Left lung (tissue), 10 donors: ENCODE measurements around the gene ARHGAP5. TPM values are rescaled to one million over a fixed set of nuclear protein-coding genes. Genes with fewer than 3 reads are reported as not detected.

Source experiments
- ATAC-seq: fragments of 200-7000 bp; cut with Tn5 transposase; one replicate; pipeline ENCODE4 v1.9.1; 2020; ENCODE audit warnings: moderate library complexity
- DNase-seq, 4 donors: peaks; one replicate each; pipeline ENCODE4 v3.0.0-alpha.2; 2013 to 2020
- H3K27ac ChIP-seq, 2 donors: fragments of 200-600 bp; sonication (generic) in 1 of 2; one replicate each; pipeline versions ENCODE4 v1.5.0 to v1.8.0; 2020 to 2021
- H3K27me3 ChIP-seq, 2 donors: fragments of 200-600 bp; sonication (generic) in 1 of 2; one replicate each; pipeline versions ENCODE4 v1.5.0 to v1.8.0; 2020 to 2021
- H3K36me3 ChIP-seq, 2 donors: fragments of 200-600 bp; sonication (generic) in 1 of 2; one replicate each; pipeline versions ENCODE4 v1.5.0 to v1.8.0; 2020 to 2021
- H3K4me1 ChIP-seq, 2 donors: fragments of 200-600 bp; one replicate each; pipeline ENCODE4 v1.8.0; 2021
- H3K4me3 ChIP-seq, 2 donors: fragments of 200-600 bp; sonication (generic) in 1 of 2; one replicate each; pipeline versions ENCODE4 v1.5.0 to v1.8.0; 2020 to 2021; ENCODE audit warnings: mild to moderate bottlenecking in 1 of 2
- H3K9me3 ChIP-seq, 2 donors: fragments of 200-600 bp; sonication (generic) in 1 of 2; one replicate each; pipeline versions ENCODE4 v1.5.0 to v1.8.0; 2020 to 2021
- CTCF ChIP-seq, 2 donors: fragments of 200-600 bp; sonication (generic) in 1 of 2; IDR thresholded peaks; one replicate each; pipeline versions ENCODE4 v1.5.0 to v1.8.0; 2021; ENCODE audit warnings: antibody characterized with exemption in 2 of 2
- intact Hi-C, 2 donors: fragments of 100-400 bp; cut with DNase I; formaldehyde crosslinking; loops; one replicate each; pipeline versions ENCODE4 v1.11.2 to v1.14.2; 2022
- polyA plus RNA-seq, 6 donors: library from polyadenylated mRNA; unstranded; fragments of 120-200 nt; gene quantifications; one replicate each; pipeline ENCODE4 v1.2.1, GENCODE V29; 2013; ENCODE audit not compliant: insufficient read length in 6 of 6
- total RNA-seq, 2 donors: library from RNA; stranded (reverse); fragmentation: NEBNext Ultra II Directional; extraction: Animal tissue kit (Norgen Biotek cat#: 25700); gene quantifications; one replicate each; pipeline ENCODE4 v1.2.1, GENCODE V29; 2021
- donor health status: DM: no; HTN: yes; CAD: no.
- donor health status: DM: no; HTN: no; CAD: no.

ARHGAP5 gene
- total and polyA plus RNA-seq, 8 donors, result 74.4 to 103 (median 91.4) TPM

- Histone ChIP-seq H3K4me3 (no peak overlapping the region), H3K9me3 (no peaks in the 10 kb centered on the region), H3K4me1 (peaks cover 0 to 15% of the 10 kb centered on the region in 2 donors), H3K27me3 (no peaks in the 10 kb centered on the region), H3K27ac (no peak overlapping the region), H3K36me3 (peaks cover 0 to 32% of the 10 kb centered on the region in 2 donors)
- TF ChIP-seq CTCF (IDR thresholded peaks at IDR 0.05), result no peak
- DNase-seq, result no peak
- intact Hi-C loops, result no loop called here
- ATAC-seq, result no peak
Observed at GRCh38 chr14:32090686-32091085, 13.6 kb downstream of the ARHGAP5 start.

GRCh38 chr14:32099473-32099872, 22.4 kb downstream of the ARHGAP5 start:
- H3K36me3 ChIP-seq, result peaks cover 0 to 4% of the 10 kb centered on the region in 2 donors
- no peaks in the 10 kb centered on the region for H3K9me3 ChIP-seq
- H3K4me3 ChIP-seq, result no peak overlapping the region
- no peak for DNase-seq
- H3K27ac ChIP-seq, result no peak overlapping the region
- intact Hi-C loops, result no loop called here
- ATAC-seq, result no peak
- H3K27me3 ChIP-seq, result no peaks in the 10 kb centered on the region
- TF ChIP-seq CTCF (IDR thresholded peaks at IDR 0.05), result no peak
- peaks cover 0 to 23% of the 10 kb centered on the region in 2 donors for H3K4me1 ChIP-seq

- intact Hi-C loops, result no loop called here
- Histone ChIP-seq H3K36me3 (peaks cover 0 to 4% of the 10 kb centered on the region in 2 donors), H3K4me1 (peaks cover 0 to 28% of the 10 kb centered on the region in 2 donors), H3K27me3 (no peaks in the 10 kb centered on the region), H3K9me3 (no peaks in the 10 kb centered on the region), H3K4me3 (no peak overlapping the region), H3K27ac (no peak overlapping the region)
- no peak for TF ChIP-seq CTCF (IDR thresholded peaks at IDR 0.05)
- DNase-seq, result no peak
- no peak for ATAC-seq
Observed at GRCh38 chr14:32100175-32100574, 23.1 kb downstream of the ARHGAP5 start.

- H3K36me3 ChIP-seq, result peaks cover 0 to 4% of the 10 kb centered on the region in 2 donors
- no peaks in the 10 kb centered on the region for H3K9me3 ChIP-seq
- DNase-seq (no peak), ATAC-seq (no peak)
- intact Hi-C loops, result no loop called here
- no peak for TF ChIP-seq CTCF (IDR thresholded peaks at IDR 0.05)
- no peak overlapping the region for H3K4me3 ChIP-seq
- no peaks in the 10 kb centered on the region for H3K27me3 ChIP-seq
- peaks cover 0 to 28% of the 10 kb centered on the region in 2 donors for H3K4me1 ChIP-seq
- no peak overlapping the region for H3K27ac ChIP-seq
Observed at GRCh38 chr14:32102152-32102787, 25.2 kb downstream of the ARHGAP5 start.

- DNase-seq, result no peak
- H3K36me3 ChIP-seq, result peaks cover 0 to 4% of the 10 kb centered on the region in 2 donors
- no peaks in the 10 kb centered on the region for H3K27me3 ChIP-seq
- H3K4me3 ChIP-seq, result no peak overlapping the region
- intact Hi-C loops, result no loop called here
- ATAC-seq, result no peak
- no peak for TF ChIP-seq CTCF (IDR thresholded peaks at IDR 0.05)
- H3K9me3 ChIP-seq, result no peaks in the 10 kb centered on the region
- no peak overlapping the region for H3K27ac ChIP-seq
- H3K4me1 ChIP-seq, result peaks cover 0 to 28% of the 10 kb centered on the region in 2 donors
Observed at GRCh38 chr14:32102968-32103367, 25.9 kb downstream of the ARHGAP5 start.
